ENCODE measurements around the gene GSE1.

The GSE1 gene

DNA sequence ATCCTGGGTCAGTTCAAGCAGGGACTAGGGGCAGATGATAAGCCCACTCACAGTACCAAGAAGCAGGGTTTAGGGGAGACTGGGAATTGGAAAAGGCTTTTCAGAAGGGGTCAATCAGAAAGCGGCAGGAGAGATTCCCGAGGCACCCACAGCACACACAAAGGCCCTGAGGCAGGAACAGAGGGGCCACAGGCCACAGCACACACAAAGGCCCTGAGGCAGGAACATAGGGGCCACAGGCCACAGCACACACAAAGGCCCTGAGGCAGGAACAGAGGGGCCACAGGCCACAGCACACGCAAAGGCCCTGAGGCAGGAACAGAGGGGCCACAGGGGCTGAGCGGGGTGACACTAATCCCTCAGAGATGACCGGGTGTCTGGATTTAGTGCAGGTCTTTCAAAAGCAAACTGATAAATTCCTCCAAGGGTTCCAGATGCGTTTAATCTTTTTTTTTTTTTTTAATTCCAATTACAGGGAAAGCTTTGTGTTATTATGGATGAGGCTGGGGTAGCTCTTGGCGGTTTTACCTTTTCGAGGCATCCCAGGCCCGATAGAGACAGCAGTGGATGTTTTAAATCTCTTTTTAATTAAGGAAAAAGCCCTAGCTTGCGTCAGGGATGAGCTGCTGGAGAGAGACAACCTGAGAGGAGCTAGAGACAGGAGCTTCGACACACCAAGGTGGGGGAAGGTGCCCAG lies 106.6 kb downstream of the GSE1 start:
- no peak for DNase-seq (ENCODE audit: low spot score)

- DNase-seq (ENCODE audit: low spot score) = no peak
Observed at GRCh38 chr16:85720302-85720637, 107.1 kb downstream of the GSE1 start.

GRCh38 chr16:85722128-85722893 lies 109.2 kb downstream of the GSE1 start:
- no peak for DNase-seq (ENCODE audit: low spot score)

- DNase-seq (ENCODE audit: low spot score) = no peak
Observed at GRCh38 chr16:85724126-85724879, 111.2 kb downstream of the GSE1 start.

DNA sequence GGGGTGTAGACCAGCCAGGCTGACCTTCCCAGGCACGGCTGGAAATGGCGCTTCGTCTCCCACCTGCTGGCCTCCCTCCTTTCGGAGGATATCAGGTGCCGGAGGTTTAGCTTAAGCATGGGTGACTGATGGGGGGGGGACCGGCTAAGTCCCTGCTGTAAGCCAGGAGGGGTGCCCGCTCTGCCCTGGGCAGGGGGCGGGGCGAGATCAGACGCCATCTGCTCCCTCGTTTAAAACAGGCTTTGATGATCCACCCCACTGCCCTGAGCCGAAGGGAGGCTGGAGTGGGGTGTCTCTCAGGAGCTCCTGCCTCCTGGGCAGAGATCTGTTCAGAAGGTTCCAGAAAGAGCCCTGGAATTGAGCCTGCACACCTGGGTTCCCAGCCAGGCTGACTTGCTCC lies 111.8 kb downstream of the GSE1 start:
- no peak for DNase-seq (ENCODE audit: low spot score)

Small RNAs within 50 kb of the gene (small RNA-seq; reads per million reads assigned to genes)
- gene RN7SL381P = 0 to 0.09 reads per million in 2 experiments

Measured in SK-N-DZ (cell line).